AG04449 (cell line): ENCODE data around the gene LDLRAD2.

ENCODE experiments used
- CTCF ChIA-PET: fragments of 350-600 bp; formaldehyde crosslinking; extraction: SDS; loops from one replicate; lab custom pipeline; 2021; ENCODE audit warnings: antibody characterized with exemption; lab: Yijun Ruan, JAX
- POLR2A ChIA-PET: fragments of 400-600, 350-600 bp; formaldehyde crosslinking; extraction: SDS; loops from one replicate; lab custom pipeline; 2020; ENCODE audit warnings: antibody characterized with exemption, inconsistent platforms; lab: Yijun Ruan, JAX
- DNase-seq: peaks from one replicate; pipeline ENCODE4 v3.0.0-alpha.2; 2010; ENCODE audit warnings: low read depth, low spot score
- H3K4me3 ChIP-seq: 2 replicates; pipeline ENCODE4 v1.5.1; 2011; ENCODE audit warnings: low read depth, mild to moderate bottlenecking, control low read depth, low read length
- TF ChIP-seq, protein P1 (sequence below): IDR thresholded peaks from one replicate; pipeline ENCODE4 v1.5.1; 2011; ENCODE audit warnings: mild to moderate bottlenecking, moderate library complexity, low read length, control low read depth, inconsistent platforms; ENCODE audit not compliant: insufficient read depth; ENCODE audit errors: missing control alignments

The LDLRAD2 gene

DNA sequence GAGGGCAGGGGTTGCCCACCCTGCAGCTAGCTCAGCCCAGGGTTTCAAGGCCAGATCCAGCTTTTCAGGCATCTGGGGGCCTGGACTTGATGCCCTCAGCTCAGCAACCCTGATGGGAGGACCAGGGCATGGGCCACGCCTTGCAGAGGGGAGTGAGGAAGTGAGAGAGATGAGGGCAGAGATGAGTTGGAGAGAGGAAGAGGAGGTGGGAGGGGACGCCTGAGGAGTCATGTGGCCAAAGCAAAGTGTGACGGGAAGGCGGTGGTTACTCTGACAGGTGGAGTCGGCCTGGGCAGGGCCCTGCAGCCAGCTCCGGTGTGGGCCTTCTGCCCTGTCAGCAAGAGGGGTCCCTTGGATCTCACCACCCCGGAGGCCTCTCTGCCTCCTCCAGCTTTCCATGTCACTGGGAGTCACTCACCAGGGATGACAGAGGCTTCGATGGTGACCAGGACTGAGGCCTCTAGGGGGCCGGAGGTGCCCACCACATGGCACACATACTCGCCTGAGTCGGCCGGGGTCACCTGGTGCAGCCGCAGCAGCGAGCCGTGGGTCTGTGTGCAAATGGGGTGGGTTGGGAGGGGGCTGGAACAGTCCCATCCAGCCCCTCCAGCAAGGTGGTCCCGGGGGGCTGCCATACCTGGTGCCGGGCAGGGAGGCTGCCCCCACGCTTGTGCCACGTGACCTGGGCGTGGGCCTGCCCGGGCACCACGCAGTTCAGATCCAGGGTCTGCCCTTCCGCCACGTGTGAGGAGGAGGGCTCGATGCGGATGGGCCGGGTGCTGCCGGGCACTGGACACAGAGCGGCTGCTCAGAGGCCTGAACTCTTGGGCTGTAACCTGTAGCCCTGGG is 40.4 kb downstream of the LDLRAD2 start:
- no peak overlapping the region for H3K4me3 ChIP-seq
- POLR2A ChIA-PET, result no interaction called here
- CTCF ChIA-PET, result no interaction called here
- DNase-seq, result no peak
- TF ChIP-seq, protein P1, sequence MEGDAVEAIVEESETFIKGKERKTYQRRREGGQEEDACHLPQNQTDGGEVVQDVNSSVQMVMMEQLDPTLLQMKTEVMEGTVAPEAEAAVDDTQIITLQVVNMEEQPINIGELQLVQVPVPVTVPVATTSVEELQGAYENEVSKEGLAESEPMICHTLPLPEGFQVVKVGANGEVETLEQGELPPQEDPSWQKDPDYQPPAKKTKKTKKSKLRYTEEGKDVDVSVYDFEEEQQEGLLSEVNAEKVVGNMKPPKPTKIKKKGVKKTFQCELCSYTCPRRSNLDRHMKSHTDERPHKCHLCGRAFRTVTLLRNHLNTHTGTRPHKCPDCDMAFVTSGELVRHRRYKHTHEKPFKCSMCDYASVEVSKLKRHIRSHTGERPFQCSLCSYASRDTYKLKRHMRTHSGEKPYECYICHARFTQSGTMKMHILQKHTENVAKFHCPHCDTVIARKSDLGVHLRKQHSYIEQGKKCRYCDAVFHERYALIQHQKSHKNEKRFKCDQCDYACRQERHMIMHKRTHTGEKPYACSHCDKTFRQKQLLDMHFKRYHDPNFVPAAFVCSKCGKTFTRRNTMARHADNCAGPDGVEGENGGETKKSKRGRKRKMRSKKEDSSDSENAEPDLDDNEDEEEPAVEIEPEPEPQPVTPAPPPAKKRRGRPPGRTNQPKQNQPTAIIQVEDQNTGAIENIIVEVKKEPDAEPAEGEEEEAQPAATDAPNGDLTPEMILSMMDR, result no peak

DNA sequence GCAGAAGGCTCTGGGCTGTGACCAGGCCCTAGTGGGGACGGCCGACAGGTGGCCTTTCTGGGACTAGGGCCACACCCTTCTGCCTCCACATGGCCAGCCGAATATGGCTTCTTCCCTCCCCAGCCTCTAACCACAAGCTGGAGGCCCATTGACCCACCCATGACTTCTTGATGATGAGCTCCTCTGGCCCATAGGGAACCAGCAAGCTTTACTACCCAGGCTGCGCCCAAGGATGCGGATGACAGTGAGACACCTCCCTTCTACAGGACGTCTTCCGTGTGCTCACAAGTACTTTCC is 41.0 kb downstream of the LDLRAD2 start:
- TF ChIP-seq, protein P1, result no peak
- POLR2A ChIA-PET, result interaction anchor here (0.9 kb wide), 1 partner anchor 11 kb away, joined by 3 read pairs; no protein-coding TSS in a partner anchor
- CTCF ChIA-PET, result no interaction called here
- no peak for DNase-seq
- H3K4me3 ChIP-seq, result no peak overlapping the region

DNA sequence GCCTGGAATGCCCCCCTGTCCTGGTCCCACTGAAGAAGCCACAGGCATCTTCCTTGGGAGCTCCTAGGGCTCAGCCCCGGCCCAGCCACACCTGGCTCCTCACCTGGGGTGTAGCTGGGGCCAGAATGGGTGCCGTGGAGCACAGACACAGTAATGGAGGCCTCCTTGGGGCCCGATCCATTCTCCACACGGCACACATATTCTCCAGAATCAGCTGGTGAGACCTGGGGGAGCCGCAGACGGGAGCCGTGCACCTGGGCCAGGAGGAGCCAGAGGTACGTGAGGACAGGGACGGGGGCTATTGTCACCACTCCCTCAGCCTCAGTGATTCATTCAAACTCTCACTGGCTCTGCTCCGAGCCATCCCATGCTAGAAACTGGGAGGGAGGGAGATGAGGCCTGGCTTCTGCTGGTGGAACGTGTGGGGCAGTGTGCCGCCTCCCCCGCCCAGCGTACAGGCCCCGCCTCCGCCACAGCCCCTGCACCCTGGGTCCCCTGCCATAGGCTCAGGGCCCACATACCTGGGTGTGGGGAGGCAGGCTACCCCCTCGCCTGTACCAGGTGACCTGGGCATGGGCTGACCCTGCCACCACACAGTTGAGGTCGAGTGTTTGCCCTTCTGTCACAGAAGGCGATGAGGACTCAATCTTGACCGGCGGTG is 42.2 kb downstream of the LDLRAD2 start:
- POLR2A ChIA-PET, result no interaction called here
- CTCF ChIA-PET, result no interaction called here
- H3K4me3 ChIP-seq, result no peak overlapping the region
- TF ChIP-seq, protein P1, result no peak
- no peak for DNase-seq

DNA sequence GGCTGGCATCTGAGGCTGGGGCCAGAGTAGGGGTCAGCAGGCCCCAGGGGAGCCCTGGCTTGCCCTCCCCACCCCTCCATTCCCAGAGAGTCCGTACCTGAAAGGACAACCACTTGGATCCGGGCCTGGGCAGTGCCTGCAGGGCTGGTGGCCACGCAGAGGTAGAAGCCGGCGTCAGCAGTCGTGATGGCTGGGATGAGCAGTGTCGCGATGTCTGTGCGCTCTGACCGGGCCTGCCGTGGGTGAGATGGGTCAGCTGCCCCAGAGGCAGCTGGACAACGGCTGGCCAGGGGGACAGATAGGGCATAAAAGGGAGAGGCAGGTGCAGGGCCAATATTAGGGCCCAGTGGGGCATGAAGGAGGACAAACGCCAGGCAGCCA is 42.7 kb downstream of the LDLRAD2 start:
- POLR2A ChIA-PET, result no interaction called here
- CTCF ChIA-PET, result no interaction called here

DNA sequence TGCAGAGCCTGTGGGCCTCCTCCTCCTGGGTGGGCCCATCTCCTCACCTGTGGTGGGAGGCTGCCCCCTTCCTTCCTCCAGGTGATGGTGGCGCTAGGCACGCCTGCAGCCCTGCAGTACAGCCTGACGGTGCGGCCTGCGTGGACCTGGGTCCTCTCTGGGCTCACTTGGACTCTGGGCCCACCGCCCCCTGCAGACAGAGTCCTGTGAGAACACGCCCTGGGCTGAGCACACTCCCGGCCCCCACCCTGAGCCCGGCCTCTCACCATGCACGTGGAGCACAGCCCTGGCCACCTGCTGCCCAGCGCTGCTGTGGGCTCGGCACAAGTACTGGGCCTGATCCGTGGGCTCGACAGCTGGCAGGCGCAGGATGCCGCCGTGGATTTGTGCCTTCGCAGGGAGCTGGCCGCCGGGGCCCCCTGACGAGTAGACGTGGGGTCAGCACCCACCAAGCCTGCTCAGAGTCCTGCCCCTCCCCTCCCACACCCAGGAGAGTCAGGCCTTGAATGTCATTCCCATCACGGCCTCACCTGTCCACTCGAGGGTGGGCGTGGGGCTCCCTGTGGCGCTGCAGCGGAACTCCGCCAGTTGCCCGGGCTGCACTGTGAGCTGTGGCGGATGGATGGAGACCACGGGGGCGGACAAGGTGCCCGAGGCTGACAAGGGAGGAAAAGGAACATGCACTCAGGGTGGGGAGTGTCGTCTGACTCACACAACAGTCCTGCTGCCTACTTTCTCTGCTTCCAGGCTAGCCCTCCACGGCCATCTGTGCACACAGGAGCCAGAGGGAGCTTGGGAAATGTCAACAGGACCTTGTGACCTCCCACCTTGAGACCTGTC is 43.4 kb downstream of the LDLRAD2 start:
- no peak for DNase-seq
- CTCF ChIA-PET, result no interaction called here
- H3K4me3 ChIP-seq, result no peak overlapping the region
- POLR2A ChIA-PET, result no interaction called here
- TF ChIP-seq, protein P1, result no peak

More for the DNA sequence above, 42.7 kb downstream of the LDLRAD2 start:
- TF ChIP-seq, protein P1, result no peak
- DNase-seq, result no peak
- no peak overlapping the region for H3K4me3 ChIP-seq
